Activated CD4-positive, CD25-positive, alpha-beta regulatory T cell treated with anti-CD3 and anti-CD28 coated beads, Interleukin-2, amount 50 U/mL, for 16 hours (primary cell): Measurements from ENCODE around the gene LDHD.
"Not testable (repeated sequence)": the region's sequence is repeated elsewhere in the genome, so short reads cannot be mapped to it uniquely, and the experiment has no call there.

Source experiments
- DNase-seq: peaks from one replicate; pipeline ENCODE4 v3.0.0-alpha.2; 2020; ENCODE audit warnings: low read depth, low spot score

LDHD gene

GRCh38 chr16:75099738-75100602 lies 16.6 kb downstream of the LDHD start:
- no peak for DNase-seq

GRCh38 chr16:75099075-75099667 lies 17.4 kb downstream of the LDHD start:
- DNase-seq = no peak

- peak; percentile 48 for DNase-seq
Measured at GRCh38 chr16:75097941-75098901, 18.4 kb downstream of the LDHD start.

- DNase-seq = no peak
Measured at GRCh38 chr16:75097191-75097761, 19.3 kb downstream of the LDHD start.

GRCh38 chr16:75096656-75097055 lies 19.9 kb downstream of the LDHD start:
- DNase-seq = no peak

- DNase-seq = no peak
Measured at GRCh38 chr16:75095204-75095621, 21.4 kb downstream of the LDHD start.

- DNase-seq = no peak
Measured at GRCh38 chr16:75093598-75094540, 22.7 kb downstream of the LDHD start.

GRCh38 chr16:75092777-75093176 lies 23.8 kb downstream of the LDHD start:
- DNase-seq = no peak

GRCh38 chr16:75091619-75092018 lies 25.0 kb downstream of the LDHD start:
- not testable (repeated sequence) for DNase-seq

GRCh38 chr16:75090899-75091298 lies 25.7 kb downstream of the LDHD start:
- not testable (repeated sequence) for DNase-seq

GRCh38 chr16:75089486-75090202 lies 26.9 kb downstream of the LDHD start:
- DNase-seq = no peak

GRCh38 chr16:75088934-75089333 lies 27.6 kb downstream of the LDHD start:
- DNase-seq = no peak

GRCh38 chr16:75088216-75088615 lies 28.4 kb downstream of the LDHD start:
- DNase-seq = no peak

- no peak for DNase-seq
Measured at GRCh38 chr16:75087375-75087979, 29.1 kb downstream of the LDHD start.

- no peak for DNase-seq
Measured at GRCh38 chr16:75086688-75087374, 29.7 kb downstream of the LDHD start.

GRCh38 chr16:75086281-75086680 lies 30.3 kb downstream of the LDHD start:
- no peak for DNase-seq

GRCh38 chr16:75085556-75085955 lies 31.0 kb downstream of the LDHD start:
- DNase-seq = no peak

GRCh38 chr16:75083813-75084212 lies 32.8 kb downstream of the LDHD start:
- no peak for DNase-seq
